Measurements from ENCODE around the gene KCNQ5. TPM values are rescaled to one million over a fixed set of nuclear protein-coding genes. Genes with fewer than 3 reads are reported as not detected.

KCNQ5 gene
- total and polyA plus RNA-seq, 2 of the 8 experiments (the other 6 are each of a cell fraction or from before 2014, with no cell fraction given) = 0.83 to 1.2 TPM

DNA sequence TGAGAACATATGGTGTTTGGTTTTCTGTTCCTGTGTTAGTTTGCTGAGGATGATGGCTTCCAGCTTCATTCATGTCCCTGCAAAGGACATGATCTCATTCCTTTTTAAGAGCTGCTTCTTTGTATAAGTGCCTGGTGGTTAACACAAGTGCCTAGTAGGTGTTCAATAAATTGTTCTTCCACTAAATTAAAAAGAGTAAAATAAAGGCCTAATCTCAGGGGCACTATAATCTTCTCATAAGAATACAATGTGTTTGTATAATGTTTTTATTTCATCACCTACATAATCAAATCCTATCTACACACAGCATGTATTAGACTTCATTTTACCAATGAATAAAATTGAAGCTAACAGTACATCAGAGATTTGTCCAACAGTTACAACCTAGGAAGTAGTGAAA is 350.7 kb downstream of the KCNQ5 start (continued):
- no peak for TF ChIP-seq MAFK (IDR thresholded peaks at IDR 0.05; ENCODE audit: low read depth, low read length)
- TF ChIP-seq SAP30 (IDR thresholded peaks at IDR 0.05; ENCODE audit: insufficient read depth, insufficient replicate concordance, low read length) = no peak
- no peak for TF ChIP-seq CBX8 (IDR thresholded peaks at IDR 0.05; ENCODE audit: borderline replicate concordance, low read depth, low read length)
- no peak for TF ChIP-seq POLR2AphosphoS5 (IDR thresholded peaks at IDR 0.05; ENCODE audit: low read depth, low read length)
- TF ChIP-seq SP2 (IDR thresholded peaks at IDR 0.05; ENCODE audit: low read length) = no peak
- TF ChIP-seq RFX5 (IDR thresholded peaks at IDR 0.05; ENCODE audit: borderline replicate concordance, low read depth, low read length) = no peak
- TF ChIP-seq, protein P1, sequence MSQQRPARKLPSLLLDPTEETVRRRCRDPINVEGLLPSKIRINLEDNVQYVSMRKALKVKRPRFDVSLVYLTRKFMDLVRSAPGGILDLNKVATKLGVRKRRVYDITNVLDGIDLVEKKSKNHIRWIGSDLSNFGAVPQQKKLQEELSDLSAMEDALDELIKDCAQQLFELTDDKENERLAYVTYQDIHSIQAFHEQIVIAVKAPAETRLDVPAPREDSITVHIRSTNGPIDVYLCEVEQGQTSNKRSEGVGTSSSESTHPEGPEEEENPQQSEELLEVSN (IDR thresholded peaks at IDR 0.05) = no peak

All from H1 (cell line).